ENCODE data around the gene GIMAP1.

Gene GIMAP1

GRCh38 chr7:150769768-150770167, 53.4 kb downstream of the GIMAP1 start:
- DNase-seq (ENCODE audit: extremely low read depth, low read depth): no peak
- TF ChIP-seq CTCF (IDR thresholded peaks at IDR 0.05; ENCODE audit: low read depth, low read length): no peak
